GM12892 (cell line): ENCODE results near the gene BLMH.

Experiments
- POLR2A ChIP-seq: IDR thresholded peaks from 2 replicates; pipeline ENCODE4 v1.6.1; 2011; ENCODE audit warnings: low read depth, low read length, control low read depth
- POLR2AphosphoS5 ChIP-seq: IDR thresholded peaks from 2 replicates; pipeline ENCODE4 v1.6.1; 2011; ENCODE audit warnings: low read depth, low read length, control low read depth

- TF ChIP-seq POLR2A: no peak
- TF ChIP-seq POLR2AphosphoS5: no peak
Observed at GRCh38 chr17:30334421-30334820, 42.7 kb upstream of the BLMH start.
